Peyer's patch (tissue), 4 donors: ENCODE results near the gene BBS9.

ENCODE experiments used
- POLR2A ChIP-seq, 2 donors: fragments of 450-650 bp; IDR thresholded peaks; one replicate each; pipeline ENCODE4 v1.5.1; 2017; ENCODE audit warnings: antibody characterized with exemption in 2 of 2, mild to moderate bottlenecking in 2 of 2, moderate library complexity in 2 of 2
- TF ChIP-seq, protein P1 (sequence below), 6 experiments: fragments of 450-650 bp in 4 of 6; fragments of 200-600 bp in 2 of 6; sonication (generic) in 1 of 6; IDR thresholded peaks; one replicate each; pipeline ENCODE4 v1.5.1; 2017 to 2019; ENCODE audit warnings: antibody characterized with exemption in 6 of 6, mild to moderate bottlenecking in 3 of 6, moderate library complexity in 1 of 6

DNA sequence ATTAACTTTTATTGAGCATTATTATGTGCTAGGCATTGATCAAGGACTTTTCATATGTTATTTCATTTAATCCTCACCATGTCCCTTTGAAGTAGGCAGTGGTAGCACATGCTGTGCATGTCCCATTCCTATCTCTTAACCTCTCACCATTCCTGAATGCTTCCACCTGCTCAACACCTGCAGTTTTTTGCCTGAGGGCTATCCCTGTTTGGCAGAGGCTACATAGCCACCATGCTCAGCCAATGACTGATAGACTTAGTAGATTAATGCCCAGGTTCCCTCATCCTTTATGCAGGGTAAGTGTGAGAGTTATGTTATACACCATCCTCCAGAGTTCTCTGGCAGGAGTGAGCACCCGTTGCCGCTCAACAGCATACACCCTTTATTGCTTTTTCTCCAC, 387.8 kb downstream of the BBS9 start:
- TF ChIP-seq, protein P1, sequence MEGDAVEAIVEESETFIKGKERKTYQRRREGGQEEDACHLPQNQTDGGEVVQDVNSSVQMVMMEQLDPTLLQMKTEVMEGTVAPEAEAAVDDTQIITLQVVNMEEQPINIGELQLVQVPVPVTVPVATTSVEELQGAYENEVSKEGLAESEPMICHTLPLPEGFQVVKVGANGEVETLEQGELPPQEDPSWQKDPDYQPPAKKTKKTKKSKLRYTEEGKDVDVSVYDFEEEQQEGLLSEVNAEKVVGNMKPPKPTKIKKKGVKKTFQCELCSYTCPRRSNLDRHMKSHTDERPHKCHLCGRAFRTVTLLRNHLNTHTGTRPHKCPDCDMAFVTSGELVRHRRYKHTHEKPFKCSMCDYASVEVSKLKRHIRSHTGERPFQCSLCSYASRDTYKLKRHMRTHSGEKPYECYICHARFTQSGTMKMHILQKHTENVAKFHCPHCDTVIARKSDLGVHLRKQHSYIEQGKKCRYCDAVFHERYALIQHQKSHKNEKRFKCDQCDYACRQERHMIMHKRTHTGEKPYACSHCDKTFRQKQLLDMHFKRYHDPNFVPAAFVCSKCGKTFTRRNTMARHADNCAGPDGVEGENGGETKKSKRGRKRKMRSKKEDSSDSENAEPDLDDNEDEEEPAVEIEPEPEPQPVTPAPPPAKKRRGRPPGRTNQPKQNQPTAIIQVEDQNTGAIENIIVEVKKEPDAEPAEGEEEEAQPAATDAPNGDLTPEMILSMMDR (IDR thresholded peaks at IDR 0.05) = no peak
- no peak for TF ChIP-seq POLR2A (IDR thresholded peaks at IDR 0.05)
